ACC112 (cell line): ENCODE data around the gene FOXO1.

Source experiments
- H2AFZ ChIP-seq: fragments of 200-600 bp; sonication (generic); one replicate; pipeline ENCODE4 v1.6.0; 2017; ENCODE audit warnings: antibody characterized with exemption, low read length; ENCODE audit not compliant: unreplicated experiment
- H3K27ac ChIP-seq: fragments of 200-600 bp; sonication (generic); 2 replicates; pipeline ENCODE4 v1.5.1; 2014; ENCODE audit warnings: low read depth, mild to moderate bottlenecking, antibody characterized with exemption, low read length, moderate library complexity
- H3K27me3 ChIP-seq: fragments of 200-600 bp; sonication (generic); 2 replicates; pipeline ENCODE4 v1.6.1; 2014; ENCODE audit warnings: mild to moderate bottlenecking, antibody characterized with exemption, low read length, moderate library complexity, mixed read lengths; ENCODE audit not compliant: insufficient read depth
- H3K36me3 ChIP-seq: fragments of 200-600 bp; sonication (generic); 2 replicates; pipeline ENCODE4 v1.6.1; 2016; ENCODE audit warnings: mild to moderate bottlenecking, antibody characterized with exemption, low read length, moderate library complexity, mixed read lengths; ENCODE audit not compliant: insufficient read depth
- H3K4me1 ChIP-seq: fragments of 200-600 bp; sonication (generic); one replicate; pipeline ENCODE4 v1.6.1; 2016; ENCODE audit warnings: low read length, mixed read lengths; ENCODE audit not compliant: insufficient read depth, unreplicated experiment, control insufficient read depth
- H3K4me3 ChIP-seq: fragments of 200-600 bp; sonication (generic); 2 replicates; pipeline ENCODE4 v1.5.1; 2014; ENCODE audit warnings: mild to moderate bottlenecking, low read depth, low read length
- H3K79me2 ChIP-seq: fragments of 200-600 bp; sonication (generic); one replicate; pipeline ENCODE4 v1.6.0; 2016; ENCODE audit warnings: low read length; ENCODE audit not compliant: control insufficient read depth, unreplicated experiment, insufficient read depth

FOXO1 gene

GRCh38 chr13:40679480-40679985 lies 13.1 kb upstream of the FOXO1 start:
- Histone ChIP-seq H2AFZ (no peak overlapping the region), H3K4me1 (no peaks in the 10 kb centered on the region), H3K36me3 (no peaks in the 10 kb centered on the region), H3K27ac (no peak overlapping the region), H3K27me3 (no peaks in the 10 kb centered on the region), H3K4me3 (no peak overlapping the region), H3K79me2 (no peaks in the 10 kb centered on the region)

GRCh38 chr13:40677064-40677463 lies 10.6 kb upstream of the FOXO1 start:
- no peaks in the 10 kb centered on the region for H3K79me2 ChIP-seq
- no peaks in the 10 kb centered on the region for H3K36me3 ChIP-seq
- no peaks in the 10 kb centered on the region for H3K27me3 ChIP-seq
- no peak overlapping the region for H2AFZ ChIP-seq
- H3K4me3 ChIP-seq = no peak overlapping the region
- H3K27ac ChIP-seq = no peak overlapping the region
- peaks cover 12% of the 10 kb centered on the region for H3K4me1 ChIP-seq

- Histone ChIP-seq H3K27me3 (no peaks in the 10 kb centered on the region), H3K79me2 (no peaks in the 10 kb centered on the region), H3K36me3 (no peaks in the 10 kb centered on the region), H3K4me3 (no peak overlapping the region), H3K27ac (no peak overlapping the region), H2AFZ (no peak overlapping the region), H3K4me1 (peaks cover 15% of the 10 kb centered on the region)
Observed at GRCh38 chr13:40676007-40676406, 9.6 kb upstream of the FOXO1 start.

- Histone ChIP-seq H3K36me3 (no peaks in the 10 kb centered on the region), H3K27me3 (no peaks in the 10 kb centered on the region), H2AFZ (no peak overlapping the region), H3K4me1 (peaks cover 15% of the 10 kb centered on the region), H3K79me2 (no peaks in the 10 kb centered on the region), H3K4me3 (no peak overlapping the region), H3K27ac (no peak overlapping the region; the same call in 1 of the 2 replicates)
Observed at GRCh38 chr13:40673414-40673813, 7.0 kb upstream of the FOXO1 start.

GRCh38 chr13:40672765-40673397 lies 6.4 kb upstream of the FOXO1 start:
- Histone ChIP-seq H3K79me2 (no peaks in the 10 kb centered on the region), H2AFZ (peak overlapping the region; percentile 82), H3K4me1 (peaks cover 15% of the 10 kb centered on the region), H3K4me3 (no peak overlapping the region; the same call in 1 of the 2 replicates), H3K27me3 (no peaks in the 10 kb centered on the region), H3K27ac (peak overlapping the region; percentile 56), H3K36me3 (no peaks in the 10 kb centered on the region)

- H3K27ac ChIP-seq = peak overlapping the region; percentile 56
- H3K4me1 ChIP-seq = peaks cover 15% of the 10 kb centered on the region
Observed at GRCh38 chr13:40671956-40672764, 5.7 kb upstream of the FOXO1 start.

GRCh38 chr13:40670307-40670706 lies 3.9 kb upstream of the FOXO1 start:
- Histone ChIP-seq H3K36me3 (no peaks in the 10 kb centered on the region), H3K4me1 (peaks cover 15% of the 10 kb centered on the region), H2AFZ (no peak overlapping the region), H3K27ac (no peak overlapping the region), H3K79me2 (peaks cover 4% of the 10 kb centered on the region), H3K27me3 (no peaks in the 10 kb centered on the region), H3K4me3 (no peak overlapping the region)

More at GRCh38 chr13:40671956-40672764, 5.7 kb upstream of the FOXO1 start:
- H3K79me2 ChIP-seq = no peaks in the 10 kb centered on the region
- no peaks in the 10 kb centered on the region for H3K27me3 ChIP-seq
- no peak overlapping the region; the same call in 1 of the 2 replicates for H3K4me3 ChIP-seq
- H3K36me3 ChIP-seq = no peaks in the 10 kb centered on the region
- peak overlapping the region; percentile 82 for H2AFZ ChIP-seq

- Histone ChIP-seq H3K4me1 (peaks cover 15% of the 10 kb centered on the region), H3K36me3 (no peaks in the 10 kb centered on the region), H3K4me3 (no peak overlapping the region; the same call in 1 of the 2 replicates), H3K27me3 (no peaks in the 10 kb centered on the region), H3K27ac (no peak overlapping the region), H3K79me2 (peaks cover 15% of the 10 kb centered on the region), H2AFZ (no peak overlapping the region)
Observed at GRCh38 chr13:40668335-40668734, 1.9 kb upstream of the FOXO1 start.

- Histone ChIP-seq H3K4me3 (peak overlapping the region; percentile 93), H3K79me2 (peaks cover 21% of the 10 kb centered on the region), H2AFZ (peak overlapping the region; percentile 51), H3K4me1 (peaks cover 8% of the 10 kb centered on the region), H3K27ac (no peak overlapping the region), H3K36me3 (no peaks in the 10 kb centered on the region), H3K27me3 (no peaks in the 10 kb centered on the region)
Observed at GRCh38 chr13:40667622-40667978, 1.2 kb upstream of the FOXO1 start.

- Histone ChIP-seq H3K27ac (no peak overlapping the region), H3K79me2 (peaks cover 26% of the 10 kb centered on the region), H3K27me3 (no peaks in the 10 kb centered on the region), H3K4me3 (peak overlapping the region; percentile 93), H2AFZ (peak overlapping the region; percentile 51), H3K36me3 (no peaks in the 10 kb centered on the region), H3K4me1 (peaks cover 3% of the 10 kb centered on the region)
Observed at GRCh38 chr13:40666933-40667621, 636 bp upstream of the FOXO1 start.
